Stimulated activated CD4-positive, alpha-beta T cell treated with anti-CD3 and anti-CD28 coated beads, Interleukin-1b, Interleukin-23, amount 100 ng/mL, for 4 hours (primary cell): Measurements from ENCODE around the gene MARCKSL1.
"Not testable (repeated sequence)": the region's sequence is repeated elsewhere in the genome, so short reads cannot be mapped to it uniquely, and the experiment has no call there.

Experiments used
- DNase-seq, 2 donors: peaks; one replicate each; pipeline ENCODE4 v3.0.0-alpha.2; 2020; ENCODE audit warnings: low read depth in 2 of 2

The MARCKSL1 gene

GRCh38 chr1:32335790-32336590, at the start of gene MARCKSL1:
MARCKSL1 (minus strand) TSS chr1:32336233; CDS start chr1:32336033, 200 bp downstream.
- peak; percentile 83 to 90 for DNase-seq

- DNase-seq: no peak
These were observed 44.0 kb upstream of the MARCKSL1 start for GRCh38 chr1:32380057-32380456.

- no peak for DNase-seq
These were observed 41.6 kb upstream of the MARCKSL1 start for GRCh38 chr1:32377541-32378220.

- no peak for DNase-seq
These were observed 40.2 kb upstream of the MARCKSL1 start for GRCh38 chr1:32376199-32376598.

- DNase-seq: no peak
These were observed 38.1 kb upstream of the MARCKSL1 start for GRCh38 chr1:32373996-32374592.

- DNase-seq: no peak
These were observed 36.2 kb upstream of the MARCKSL1 start for GRCh38 chr1:32372149-32372756.

- no peak for DNase-seq
These were observed 32.0 kb upstream of the MARCKSL1 start for GRCh38 chr1:32367912-32368635.

GRCh38 chr1:32365445-32365844, 29.4 kb upstream of the MARCKSL1 start:
- no peak for DNase-seq

- DNase-seq: no peak
These were observed 28.8 kb upstream of the MARCKSL1 start for GRCh38 chr1:32364836-32365235.

- DNase-seq: no peak
These were observed 27.7 kb upstream of the MARCKSL1 start for GRCh38 chr1:32363713-32364112.

- DNase-seq: no peak
These were observed 26.7 kb upstream of the MARCKSL1 start, which contains the start of the genes FAM229A and TSSK3 for GRCh38 chr1:32362474-32363313. FAM229A (minus strand) TSS chr1:32362485; CDS start chr1:32362091, 394 bp downstream. TSSK3 (plus strand) TSS chr1:32362539; CDS start chr1:32362702, 163 bp downstream.

GRCh38 chr1:32361674-32362473, 25.8 kb upstream of the MARCKSL1 start:
- peak in 1 of 2 donors; percentile 38 for DNase-seq

- no peak for DNase-seq
These were observed 25.3 kb upstream of the MARCKSL1 start for GRCh38 chr1:32361308-32361673.

- no peak for DNase-seq
These were observed 22.4 kb upstream of the MARCKSL1 start for GRCh38 chr1:32358435-32358834.

GRCh38 chr1:32357614-32358013, 21.6 kb upstream of the MARCKSL1 start:
- DNase-seq: no peak

- DNase-seq: no peak
These were observed 20.4 kb upstream of the MARCKSL1 start for GRCh38 chr1:32356478-32356877.

- DNase-seq: not testable (repeated sequence)
These were observed 19.7 kb upstream of the MARCKSL1 start for GRCh38 chr1:32355778-32356177.

- no peak for DNase-seq
These were observed 18.0 kb upstream of the MARCKSL1 start for GRCh38 chr1:32353886-32354570.

GRCh38 chr1:32353431-32353830, 17.4 kb upstream of the MARCKSL1 start:
- no peak for DNase-seq
